Endodermal cell (in vitro differentiated cells): Measurements from ENCODE around the gene GPS2. TPM values are rescaled to one million over a fixed set of nuclear protein-coding genes. Genes with fewer than 3 reads are reported as not detected.

ENCODE experiments used
- DNase-seq: peaks from one replicate; pipeline ENCODE4 v3.0.0-alpha.2; 2017
- H3K27ac ChIP-seq: 2 replicates; pipeline ENCODE4 v1.5.1; 2013; ENCODE audit warnings: mild to moderate bottlenecking, low read depth, low read length, moderate library complexity
- H3K27me3 ChIP-seq: 2 replicates; pipeline ENCODE4 v1.6.1; 2013; ENCODE audit warnings: mild to moderate bottlenecking, low read length, moderate library complexity; ENCODE audit not compliant: insufficient read depth, control insufficient read depth, poor library complexity, severe bottlenecking
- H3K36me3 ChIP-seq: 2 replicates; pipeline ENCODE4 v1.7.0; 2013; ENCODE audit warnings: mild to moderate bottlenecking, low read length, moderate library complexity; ENCODE audit not compliant: control insufficient read depth, insufficient read depth
- H3K4me1 ChIP-seq: one replicate; pipeline ENCODE4 v1.7.0; 2013; ENCODE audit warnings: low read length; ENCODE audit not compliant: control insufficient read depth, insufficient read depth
- H3K4me3 ChIP-seq: 2 replicates; pipeline ENCODE4 v1.5.1; 2013; ENCODE audit warnings: mild to moderate bottlenecking, low read length, moderate library complexity
- H3K9ac ChIP-seq: 2 replicates; pipeline ENCODE4 v1.6.1; 2013; ENCODE audit warnings: mild to moderate bottlenecking, low read length, moderate library complexity; ENCODE audit not compliant: poor library complexity, severe bottlenecking; ENCODE audit errors: extremely low read depth
- H3K9me3 ChIP-seq: 2 replicates; pipeline ENCODE4 v1.6.1; 2013; ENCODE audit warnings: mild to moderate bottlenecking, low read length, moderate library complexity; ENCODE audit not compliant: control insufficient read depth
- H3K27ac Mint-ChIP-seq: 2 replicates; pipeline ENCODE4 v1.8.0; 2020; ENCODE audit warnings: mixed read lengths
- H3K27me3 Mint-ChIP-seq: 2 replicates; pipeline ENCODE4 v1.8.0; 2021; ENCODE audit warnings: mild to moderate bottlenecking, mixed read lengths; ENCODE audit not compliant: insufficient read depth
- H3K36me3 Mint-ChIP-seq: 2 replicates; pipeline ENCODE4 v1.8.0; 2020; ENCODE audit warnings: low read depth, mixed read lengths
- H3K4me1 Mint-ChIP-seq: 2 replicates; pipeline ENCODE4 v1.8.0; 2020; ENCODE audit warnings: mixed read lengths
- H3K4me3 Mint-ChIP-seq: 2 replicates; pipeline ENCODE4 v1.8.0; 2020; ENCODE audit warnings: mild to moderate bottlenecking, moderate library complexity, mixed read lengths
- H3K9me3 Mint-ChIP-seq: 2 replicates; pipeline ENCODE4 v1.8.0; 2020; ENCODE audit warnings: mild to moderate bottlenecking, mixed read lengths
- CTCF ChIP-seq: fragments of 200-600 bp; sonication (generic); conservative IDR thresholded peaks from 2 replicates; pipeline ENCODE4 v1.5.0; 2021; ENCODE audit warnings: antibody characterized with exemption, mild to moderate bottlenecking
- WGBS, 2 experiments: methylation state at CpG; one replicate each; pipeline versions ENCODE4 v1.1.5 to v1.1.7; 2013; ENCODE audit warnings: missing lambda C conversion rate in 2 of 2, mixed read lengths in 1 of 2; ENCODE audit not compliant: insufficient coverage in 1 of 2, insufficient read length in 1 of 2; 5-methylcytosine and 5-hydroxymethylcytosine counted together
- total RNA-seq, 2 donors: library from RNA; stranded (reverse); fragmentation: NEBNext Ultra II Directional in 1 of 2; extraction: Animal tissue kit (Norgen Biotek cat#: 25700) in 1 of 2; gene quantifications; 2 replicates in 1 of 2; 3 replicates in 1 of 2; pipeline ENCODE4 v1.2.1, GENCODE V29; 2021

The GPS2 gene
- total RNA-seq, 2 donors from 2014 or later = 43.6 to 47.2 TPM

- Mint-ChIP-seq H3K4me1 (peaks cover 9% of the 10 kb centered on the region), H3K27ac (no peak overlapping the region), H3K27me3 (peaks cover 2% of the 10 kb centered on the region), H3K9me3 (no peaks in the 10 kb centered on the region), H3K4me3 (no peak overlapping the region), H3K36me3 (no peaks in the 10 kb centered on the region)
- H3K27me3 ChIP-seq = no peaks in the 10 kb centered on the region
- H3K4me3 ChIP-seq = no peak overlapping the region
- WGBS, 2 experiments = 85 to 89% methylated on average over 8 to 18 of the region's 18 CpGs
- H3K9ac ChIP-seq = no peak overlapping the region
- H3K36me3 ChIP-seq = no peaks in the 10 kb centered on the region
- no peaks in the 10 kb centered on the region for H3K9me3 ChIP-seq
- DNase-seq = no peak
- H3K4me1 ChIP-seq = no peaks in the 10 kb centered on the region
- H3K27ac ChIP-seq = no peak overlapping the region
- no peak for TF ChIP-seq CTCF
Measured at GRCh38 chr17:7346761-7347614, 31.8 kb upstream of the GPS2 start.

- Mint-ChIP-seq H3K27ac (no peak overlapping the region), H3K9me3 (no peaks in the 10 kb centered on the region), H3K36me3 (no peaks in the 10 kb centered on the region), H3K27me3 (no peaks in the 10 kb centered on the region), H3K4me1 (no peaks in the 10 kb centered on the region), H3K4me3 (no peak overlapping the region)
- no peak overlapping the region for H3K4me3 ChIP-seq
- no peak overlapping the region for H3K9ac ChIP-seq
- no peak for DNase-seq
- H3K4me1 ChIP-seq = no peaks in the 10 kb centered on the region
- no peaks in the 10 kb centered on the region for H3K9me3 ChIP-seq
- WGBS, 2 experiments = 90 to 95% methylated on average over 9 to 15 of the region's 15 CpGs
- H3K36me3 ChIP-seq = no peaks in the 10 kb centered on the region
- TF ChIP-seq CTCF = no peak
- no peak overlapping the region for H3K27ac ChIP-seq
- H3K27me3 ChIP-seq = no peaks in the 10 kb centered on the region
Measured at GRCh38 chr17:7343250-7343649, 28.1 kb upstream of the GPS2 start.

- no peaks in the 10 kb centered on the region for H3K9me3 Mint-ChIP-seq
- TF ChIP-seq CTCF = no peak
- H3K4me1 ChIP-seq = no peaks in the 10 kb centered on the region
- H3K27ac ChIP-seq = no peak overlapping the region
- no peaks in the 10 kb centered on the region for H3K9me3 ChIP-seq
- peaks cover 5% of the 10 kb centered on the region for H3K4me1 Mint-ChIP-seq
- no peaks in the 10 kb centered on the region for H3K27me3 ChIP-seq
- H3K27me3 Mint-ChIP-seq = no peaks in the 10 kb centered on the region
- no peak overlapping the region for H3K4me3 ChIP-seq
- H3K9ac ChIP-seq = no peak overlapping the region
- no peaks in the 10 kb centered on the region for H3K36me3 Mint-ChIP-seq
- H3K36me3 ChIP-seq = no peaks in the 10 kb centered on the region
- 94 to 96% methylated on average over 5 to 13 of the region's 13 CpGs for WGBS, 2 experiments
- no peak overlapping the region for H3K27ac Mint-ChIP-seq
- no peak overlapping the region for H3K4me3 Mint-ChIP-seq
- no peak for DNase-seq
Measured at GRCh38 chr17:7341842-7342241, 26.7 kb upstream of the GPS2 start.
